GM18508 (cell line): ENCODE results near the gene KRTAP25-1.

Source experiments
- ATAC-seq: cut with Tn5 transposase; IDR thresholded peaks from one replicate; pipeline ENCODE4 v1.9.1; 2021; ENCODE audit warnings: moderate number of reproducible peaks; ENCODE audit not compliant: insufficient read depth, unreplicated experiment

The KRTAP25-1 gene, protein sequence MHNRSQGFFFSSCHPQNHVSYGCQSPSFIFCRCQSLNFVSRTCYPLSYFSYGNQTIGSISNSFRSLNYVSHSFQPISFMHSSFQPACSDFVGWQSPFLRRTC

DNA sequence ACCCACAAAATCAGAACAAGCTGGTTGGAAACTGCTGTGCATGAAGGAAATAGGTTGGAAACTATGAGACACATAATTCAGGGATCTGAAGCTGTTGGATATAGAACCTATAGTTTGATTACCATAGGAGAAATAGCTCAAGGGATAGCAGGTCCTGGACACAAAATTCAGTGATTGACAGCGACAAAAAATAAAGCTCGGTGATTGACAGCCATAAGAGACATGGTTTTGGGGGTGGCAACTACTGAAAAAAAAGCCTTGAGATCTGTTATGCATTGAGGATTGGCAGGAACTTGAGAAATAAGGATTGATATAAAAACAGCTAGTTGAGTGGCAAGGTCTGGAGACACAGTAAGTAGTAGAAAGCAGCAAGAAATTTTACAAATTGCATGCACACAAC, at the start of gene KRTAP25-1:
Gene KRTAP25-1, minus strand, starts transcription at position 300 of the 400 bp plus-strand sequence. Its CDS starts 24 bp downstream, at position 276.
- no peak for ATAC-seq

DNA sequence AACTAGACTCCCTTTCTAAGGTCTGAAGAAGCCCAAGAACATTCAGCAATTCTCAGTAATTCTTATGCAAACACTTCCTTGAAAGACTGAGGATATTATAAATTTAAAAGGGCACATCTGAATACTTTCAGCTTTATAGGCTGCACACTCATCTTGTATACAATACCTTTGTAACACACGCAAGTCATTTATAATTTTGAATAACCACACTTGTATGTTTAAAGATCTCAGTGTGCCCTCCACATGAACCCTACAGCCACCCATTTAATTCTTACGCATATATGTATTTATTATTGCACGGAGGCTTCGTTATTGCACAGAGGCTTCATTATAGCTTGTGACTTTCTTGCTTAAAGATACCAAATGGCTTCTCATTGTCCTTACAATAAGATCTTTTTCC, 49.4 kb upstream of the KRTAP25-1 start:
- ATAC-seq, result no peak

GRCh38 chr21:30337772-30338171, 48.5 kb upstream of the KRTAP25-1 start:
- ATAC-seq, result no peak

- ATAC-seq, result no peak
Measured at GRCh38 chr21:30337276-30337744, 48.0 kb upstream of the KRTAP25-1 start, which contains the start of gene KRTAP27-1. KRTAP27-1 (minus strand) TSS chr21:30337694; CDS start chr21:30337668, 26 bp downstream.

GRCh38 chr21:30336596-30336995, 47.3 kb upstream of the KRTAP25-1 start:
- no peak for ATAC-seq

GRCh38 chr21:30333736-30334135, 44.4 kb upstream of the KRTAP25-1 start:
- ATAC-seq, result no peak

GRCh38 chr21:30332681-30333080, 43.4 kb upstream of the KRTAP25-1 start:
- ATAC-seq, result no peak

DNA sequence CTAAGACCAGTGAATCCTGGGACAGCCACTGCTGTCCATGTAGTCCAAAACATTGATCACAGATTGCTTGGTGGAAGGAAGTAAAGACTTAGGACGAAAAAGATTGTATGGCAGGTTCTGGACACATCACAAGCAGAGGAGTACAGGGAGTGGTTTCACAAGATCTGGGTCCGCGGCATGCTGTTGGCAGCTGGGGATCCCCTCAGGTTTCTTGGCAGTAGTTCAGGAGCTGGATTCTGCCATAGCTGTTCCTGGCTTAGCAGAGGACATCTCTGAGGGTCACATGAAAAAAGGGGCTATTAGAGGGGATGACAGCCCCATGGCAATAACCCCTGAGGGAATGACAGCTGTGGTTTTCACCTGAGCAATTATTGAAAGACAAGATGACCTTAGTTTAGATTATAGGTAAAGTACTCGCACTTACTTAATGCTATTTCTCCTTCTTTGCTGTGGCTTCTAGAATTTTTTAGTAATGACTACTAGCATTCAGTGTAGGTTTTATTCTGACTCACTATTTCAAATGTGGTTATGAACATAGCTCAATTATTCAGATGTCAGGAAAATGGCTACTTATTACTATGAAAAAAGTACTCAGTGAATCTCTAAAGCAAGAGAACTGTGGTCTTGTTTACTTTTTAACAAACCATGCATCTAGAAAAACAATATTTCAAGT, 40.0 kb upstream of the KRTAP25-1 start:
- ATAC-seq, result no peak

DNA sequence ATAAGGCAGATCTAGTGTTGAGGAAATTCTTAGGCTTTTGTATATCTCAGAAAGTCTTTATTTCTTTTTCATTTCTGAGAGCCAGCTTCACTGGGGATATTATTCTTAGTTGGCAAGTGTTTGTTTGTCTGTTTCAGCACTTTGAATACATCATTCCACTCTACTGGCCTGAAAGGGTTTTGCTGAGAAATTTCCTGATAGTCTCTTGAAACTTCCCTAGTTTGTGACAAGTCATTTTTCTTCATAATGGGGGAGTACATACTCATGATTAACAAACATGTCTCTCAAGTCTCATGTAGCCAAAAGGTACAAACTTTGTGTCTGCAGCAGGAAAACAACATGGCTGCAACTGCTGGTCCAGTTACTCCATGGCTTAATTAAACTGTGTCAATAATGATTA, 37.1 kb upstream of the KRTAP25-1 start:
- no peak for ATAC-seq

GRCh38 chr21:30320215-30320614, 30.9 kb upstream of the KRTAP25-1 start, which contains the start of gene KRTAP26-1:
KRTAP26-1 (minus strand) TSS chr21:30320315; CDS start chr21:30320035, 280 bp downstream.
- ATAC-seq, result no peak

DNA sequence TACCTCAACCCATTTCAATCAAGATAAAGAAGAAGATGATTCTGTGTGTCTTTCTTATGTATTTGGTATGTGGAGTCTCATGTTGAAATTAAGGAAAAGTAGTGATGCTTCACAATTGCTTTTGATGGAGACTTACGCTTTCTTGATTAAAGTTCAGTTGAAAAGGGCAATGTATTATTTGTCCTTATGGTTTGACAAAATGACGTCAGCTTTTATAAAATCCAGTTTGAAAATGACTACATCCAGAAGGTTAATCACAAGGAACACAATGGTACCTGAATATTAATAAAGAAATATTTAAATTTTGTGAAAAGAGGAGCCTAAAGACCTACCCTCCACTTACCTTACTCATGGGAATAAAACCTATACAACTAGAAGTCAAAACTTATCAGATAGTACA, 26.4 kb upstream of the KRTAP25-1 start:
- no peak for ATAC-seq

- no peak for ATAC-seq
Measured at GRCh38 chr21:30306884-30307283, 17.6 kb upstream of the KRTAP25-1 start.

GRCh38 chr21:30305136-30305535, 15.8 kb upstream of the KRTAP25-1 start:
- no peak for ATAC-seq

- no peak for ATAC-seq
Measured at GRCh38 chr21:30282850-30283249, 6.5 kb downstream of the KRTAP25-1 start, which contains the start of gene KRTAP24-1. KRTAP24-1 (minus strand) TSS chr21:30282950; CDS start chr21:30282932, 18 bp downstream.

DNA sequence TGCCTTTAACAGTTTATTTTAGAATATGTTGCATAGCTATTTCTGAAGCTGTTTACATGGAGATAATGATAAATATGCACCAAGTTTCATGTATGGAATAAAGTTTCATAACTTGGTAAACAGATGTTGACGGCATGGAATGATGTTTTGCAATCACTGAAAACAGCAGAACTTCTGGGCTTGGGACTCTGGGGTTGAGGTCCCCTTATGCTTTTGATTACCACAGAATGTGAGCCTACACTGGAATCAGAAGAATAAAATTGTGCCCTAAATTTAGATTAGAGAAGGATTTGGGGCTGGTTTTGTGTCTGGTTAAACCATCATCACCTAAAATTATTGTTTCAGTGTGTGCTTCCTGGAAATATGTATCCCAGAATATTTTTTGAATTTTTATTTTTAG, 17.7 kb downstream of the KRTAP25-1 start:
- no peak for ATAC-seq

- ATAC-seq, result no peak
Measured at GRCh38 chr21:30271156-30271555, 18.2 kb downstream of the KRTAP25-1 start.

DNA sequence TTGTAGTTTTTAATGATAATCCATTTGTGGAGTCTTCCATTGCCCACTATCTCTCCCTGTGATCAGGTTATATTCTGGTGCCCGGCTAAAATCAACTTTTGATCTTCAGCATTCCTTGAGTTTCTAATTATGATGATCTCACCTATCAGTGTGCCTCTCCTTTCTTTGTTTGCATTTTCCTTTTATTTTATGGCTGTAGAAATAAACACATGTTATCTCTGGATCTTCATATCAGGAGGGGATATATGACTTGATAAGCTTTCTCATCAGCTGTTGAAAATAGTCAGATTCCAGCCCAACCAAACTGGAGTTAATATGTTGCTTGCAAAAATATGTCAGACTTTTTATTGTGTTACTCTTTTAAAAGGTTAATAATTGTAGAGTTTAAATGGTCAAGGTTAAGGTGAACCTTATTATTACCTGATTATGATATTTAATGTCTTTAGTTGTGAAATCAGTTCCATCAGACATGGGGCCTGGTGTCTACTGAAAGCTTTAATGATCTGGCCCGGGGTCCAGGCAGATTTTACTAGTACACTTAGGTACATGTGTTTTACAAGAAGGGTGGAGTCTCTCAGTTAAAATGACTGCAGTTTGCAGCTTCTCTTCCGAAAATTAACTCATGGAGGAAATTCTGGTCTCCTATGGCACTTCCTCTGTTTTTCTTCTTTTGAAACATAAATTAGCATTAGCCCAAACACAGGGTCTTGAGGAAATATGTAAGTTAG, 19.3 kb downstream of the KRTAP25-1 start:
- ATAC-seq, result no peak

- ATAC-seq, result no peak
Measured at GRCh38 chr21:30268608-30269197, 20.6 kb downstream of the KRTAP25-1 start.

- no peak for ATAC-seq
Measured at GRCh38 chr21:30257773-30258172, 31.5 kb downstream of the KRTAP25-1 start.

DNA sequence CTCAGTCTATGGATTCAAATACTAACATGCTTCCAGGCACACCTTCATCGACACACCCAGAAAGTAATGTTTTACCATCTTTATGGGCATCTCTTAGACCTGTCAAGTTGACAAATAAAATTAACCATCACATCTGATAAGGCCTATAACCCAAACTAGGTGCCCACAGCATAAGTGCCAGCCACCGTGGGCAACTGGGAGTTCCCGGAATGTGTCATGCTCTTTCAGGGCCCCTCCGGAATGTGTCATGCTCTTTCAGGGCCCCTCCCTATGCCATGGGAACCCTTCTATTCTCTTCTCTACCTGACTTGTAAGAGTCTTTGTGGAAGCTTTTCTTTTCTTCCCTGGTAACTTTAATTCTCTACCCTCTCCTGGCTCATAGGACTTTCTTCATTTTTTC, 33.2 kb downstream of the KRTAP25-1 start:
- ATAC-seq, result no peak

DNA sequence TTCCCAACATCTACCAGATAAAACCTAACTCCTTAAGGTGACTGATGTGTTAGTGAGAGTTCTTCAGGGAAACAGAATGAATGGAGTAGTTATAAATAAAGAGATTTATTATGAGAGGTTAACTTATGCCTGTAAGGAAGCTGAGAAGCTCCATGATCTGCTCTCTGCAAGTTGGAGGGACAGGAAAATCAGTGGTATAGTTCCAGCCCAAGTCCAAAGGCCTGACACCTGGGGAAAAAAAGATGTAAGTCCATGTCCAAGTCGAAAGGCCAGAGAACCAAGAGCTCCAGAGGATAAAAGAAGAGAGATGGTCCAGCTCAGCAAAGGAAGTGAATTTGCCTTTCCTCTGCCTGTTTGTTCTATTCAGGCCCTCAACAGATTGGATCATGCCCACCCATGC, 33.6 kb downstream of the KRTAP25-1 start:
- ATAC-seq, result no peak
